HEK293 (cell line): Measurements from ENCODE around the gene RGS6.

Experiments
- CTCF ChIA-PET: fragments of 350-600 bp; formaldehyde crosslinking; extraction: SDS; loops from one replicate; lab custom pipeline; 2021; ENCODE audit warnings: antibody characterized with exemption; lab: Yijun Ruan, JAX
- POLR2A ChIA-PET: fragments of 300-600 bp; formaldehyde crosslinking; extraction: SDS; loops from one replicate; lab custom pipeline; 2020; ENCODE audit warnings: antibody characterized with exemption, inconsistent platforms; lab: Yijun Ruan, JAX
- H3K27ac ChIP-seq: fragments of 200-500 bp; sonication (Bioruptor generic); 2 replicates; pipeline ENCODE4 v1.5.1; 2014; ENCODE audit warnings: low read depth, low read length, control low read depth, inconsistent platforms; ENCODE audit errors: extremely low read depth
- H3K36me3 ChIP-seq, 2 experiments: fragments of 200-500 bp in 1 of 2; sonication (Bioruptor generic) in 1 of 2; 1 replicate in 1 of 2; 2 replicates in 1 of 2; pipeline ENCODE4 v1.5.1; 2014 to 2017; ENCODE audit warnings: inconsistent platforms in 2 of 2, low read length in 2 of 2; ENCODE audit not compliant: control insufficient read depth in 2 of 2, insufficient read depth in 1 of 2
- H3K4me1 ChIP-seq: fragments of 200-500 bp; sonication (Bioruptor generic); 2 replicates; pipeline ENCODE4 v1.5.1; 2014; ENCODE audit warnings: mild to moderate bottlenecking, low read length, inconsistent platforms; ENCODE audit not compliant: control insufficient read depth, insufficient read depth
- H3K4me3 ChIP-seq: 2 replicates; pipeline ENCODE4 v1.5.1; 2011; ENCODE audit warnings: low read depth, mild to moderate bottlenecking, control low read depth, low read length, moderate library complexity
- H3K9me3 ChIP-seq: fragments of 200-500 bp; sonication (Bioruptor generic); 2 replicates; pipeline ENCODE4 v1.5.1; 2014; ENCODE audit warnings: low read depth, low read length, inconsistent platforms; ENCODE audit not compliant: control insufficient read depth, insufficient read depth
- CTCF ChIP-seq: fragments of 450-650 bp; formaldehyde crosslinking; IDR thresholded peaks from 2 replicates; pipeline ENCODE4 v1.5.1; 2016; ENCODE audit warnings: missing biosample characterization, missing genetic modification characterization
- EGR2 ChIP-seq: fragments of 450-650 bp; formaldehyde crosslinking; IDR thresholded peaks from 2 replicates; pipeline ENCODE4 v1.5.1; 2016; ENCODE audit warnings: low read depth, missing biosample characterization, missing genetic modification characterization
- GLI4 ChIP-seq: fragments of 450-650 bp; formaldehyde crosslinking; IDR thresholded peaks from 2 replicates; pipeline ENCODE4 v1.5.1; 2016; ENCODE audit warnings: missing biosample characterization, missing genetic modification characterization
- HIC1 ChIP-seq: fragments of 450-650 bp; formaldehyde crosslinking; IDR thresholded peaks from 2 replicates; pipeline ENCODE4 v1.5.1; 2016; ENCODE audit warnings: missing biosample characterization, missing genetic modification characterization
- KLF8 ChIP-seq: fragments of 450-650 bp; formaldehyde crosslinking; IDR thresholded peaks from 2 replicates; pipeline ENCODE4 v1.5.1; 2016; ENCODE audit warnings: missing biosample characterization, missing genetic modification characterization
- PRDM10 ChIP-seq: fragments of 450-650 bp; formaldehyde crosslinking; IDR thresholded peaks from 2 replicates; pipeline ENCODE4 v1.5.1; 2016; ENCODE audit warnings: missing biosample characterization, missing genetic modification characterization
- TCF7L2 ChIP-seq: IDR thresholded peaks from 2 replicates; pipeline ENCODE4 v1.6.1; 2011; ENCODE audit warnings: low read depth, mild to moderate bottlenecking, inconsistent platforms, low read length, moderate library complexity, borderline replicate concordance
- ZEB2 ChIP-seq: fragments of 450-650 bp; formaldehyde crosslinking; IDR thresholded peaks from 2 replicates; pipeline ENCODE4 v1.5.1; 2016; ENCODE audit warnings: missing biosample characterization, missing genetic modification characterization
- ZNF223 ChIP-seq: fragments of 450-650 bp; formaldehyde crosslinking; IDR thresholded peaks from 2 replicates; pipeline ENCODE4 v1.5.1; 2016; ENCODE audit warnings: missing biosample characterization, missing genetic modification characterization
- ZNF366 ChIP-seq: fragments of 450-650 bp; formaldehyde crosslinking; conservative IDR thresholded peaks from 2 replicates; pipeline ENCODE4 v1.5.1; 2016; ENCODE audit warnings: missing biosample characterization, missing genetic modification characterization
- ZNF37A ChIP-seq: fragments of 450-650 bp; IDR thresholded peaks from 2 replicates; pipeline ENCODE4 v1.5.1; 2018; ENCODE audit warnings: missing biosample characterization, missing genetic modification characterization
- ZNF501 ChIP-seq: fragments of 450-650 bp; formaldehyde crosslinking; IDR thresholded peaks from 2 replicates; pipeline ENCODE4 v1.5.1; 2016; ENCODE audit warnings: missing biosample characterization, missing genetic modification characterization
- ZNF623 ChIP-seq: fragments of 450-650 bp; formaldehyde crosslinking; IDR thresholded peaks from 2 replicates; pipeline ENCODE4 v1.5.1; 2016; ENCODE audit warnings: missing biosample characterization, missing genetic modification characterization
- ZNF707 ChIP-seq: fragments of 450-650 bp; formaldehyde crosslinking; IDR thresholded peaks from 2 replicates; pipeline ENCODE4 v1.5.1; 2016; ENCODE audit warnings: missing biosample characterization, missing genetic modification characterization
- ZNF76 ChIP-seq: fragments of 450-650 bp; formaldehyde crosslinking; IDR thresholded peaks from 2 replicates; pipeline ENCODE4; 2016; ENCODE audit warnings: low read depth, missing biosample characterization, missing genetic modification characterization, borderline replicate concordance

Gene RGS6

GRCh38 chr14:71905860-71906259 is 26.4 kb upstream of the RGS6 start:
- no peaks in the 10 kb centered on the region for H3K4me1 ChIP-seq
- no peak overlapping the region for H3K4me3 ChIP-seq
- ChIA-PET POLR2A (no interaction called here), CTCF (no interaction called here)
- H3K36me3 ChIP-seq: no peaks in the 10 kb centered on the region
- TF ChIP-seq TCF7L2 (no peak), EGR2 (tag by site-specific recombination) (no peak), ZNF76 (tag by site-specific recombination) (no peak), CTCF (no peak), ZNF623 (tag by site-specific recombination) (no peak), GLI4 (no peak), ZNF501 (tag by site-specific recombination) (no peak)
- H3K27ac ChIP-seq: no peak overlapping the region
- no peaks in the 10 kb centered on the region for H3K9me3 ChIP-seq

GRCh38 chr14:71907793-71908515 is 24.3 kb upstream of the RGS6 start:
- H3K4me3 ChIP-seq: no peak overlapping the region
- POLR2A ChIA-PET: interaction anchor here (0.5 kb wide), 1 partner anchor 11 kb away, joined by 3 read pairs; no protein-coding TSS in a partner anchor
- H3K27ac ChIP-seq: no peak overlapping the region
- CTCF ChIA-PET: interaction anchor here (0.6 kb wide), 1 partner anchor 937 kb away, joined by 4 read pairs; no protein-coding TSS in a partner anchor
- no peaks in the 10 kb centered on the region for H3K36me3 ChIP-seq
- no peaks in the 10 kb centered on the region for H3K4me1 ChIP-seq
- TF ChIP-seq ZNF366 (tag by site-specific recombination) (no peak), ZEB2 (tag by site-specific recombination) (no peak), HIC1 (tag by site-specific recombination) (no peak), ZNF37A (tag by site-specific recombination) (no peak), PRDM10 (tag by site-specific recombination) (no peak), KLF8 (tag by site-specific recombination) (no peak), ZNF707 (tag by site-specific recombination) (no peak), ZNF223 (tag by site-specific recombination) (no peak)
- no peaks in the 10 kb centered on the region for H3K9me3 ChIP-seq
